Hematopoietic multipotent progenitor cell (in vitro differentiated cells): ENCODE measurements around the gene CFAP58. TPM values are rescaled to one million over a fixed set of nuclear protein-coding genes. Genes with fewer than 3 reads are reported as not detected.

Experiments used
- DNase-seq, 3 donors: peaks; one replicate each; pipeline ENCODE4 v3.0.0-alpha.2; 2011 to 2015; ENCODE audit warnings: low read depth in 2 of 3, low spot score in 2 of 3
- total RNA-seq: library from RNA; depleted of rRNA; stranded (reverse); fragments of >200 nt; gene quantifications from one replicate; pipeline ENCODE4 v1.2.3, GENCODE V29; 2012

The CFAP58 gene
- total RNA-seq, 1 donor: under 0.01 TPM

GRCh38 chr10:104472957-104473745, 119.5 kb downstream of the CFAP58 start:
- DNase-seq: peak in 2 of 3 donors; percentile 79 to 94

DNA sequence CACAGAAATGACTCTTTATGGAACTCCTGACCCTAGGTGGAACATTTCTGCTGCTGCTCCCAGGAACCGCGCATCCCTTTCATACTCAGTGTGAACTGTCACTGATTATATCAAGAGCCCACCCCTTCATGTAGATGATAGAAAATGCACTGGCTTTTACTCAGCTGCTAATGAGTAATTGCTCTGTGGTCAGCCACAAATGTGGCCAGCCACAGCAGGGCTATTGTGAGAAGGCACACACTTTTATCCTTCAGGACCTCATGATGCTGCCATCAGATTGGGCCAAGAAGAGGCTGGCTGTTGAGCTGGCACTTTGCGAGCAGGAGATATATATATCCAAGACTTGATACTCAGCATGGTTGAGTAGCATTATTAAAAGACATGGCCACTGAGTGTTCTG, 124.7 kb downstream of the CFAP58 start:
- no peak for DNase-seq

- no peak for DNase-seq
Observed at GRCh38 chr10:104479906-104480593, 126.4 kb downstream of the CFAP58 start.

DNA sequence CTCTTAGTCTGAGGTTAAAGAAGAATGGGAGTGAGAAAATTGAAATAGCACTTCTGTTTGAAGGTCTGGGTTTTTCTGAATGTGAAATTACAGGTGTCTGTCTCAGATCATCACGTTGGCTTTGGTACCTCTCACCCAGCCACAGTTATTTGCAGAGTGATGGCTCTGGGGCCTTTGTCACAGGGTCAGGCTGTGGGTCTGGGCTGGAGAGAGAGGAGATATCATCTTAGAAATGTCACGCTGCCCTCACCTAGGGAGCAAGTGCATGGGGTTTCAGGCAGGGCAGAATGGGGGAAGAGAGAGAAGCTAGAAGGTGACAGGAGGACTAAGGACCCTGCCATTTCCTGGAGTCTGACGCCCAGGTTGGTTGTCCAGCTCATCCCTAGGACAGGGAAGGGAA, 127.2 kb downstream of the CFAP58 start:
- DNase-seq: no peak

DNA sequence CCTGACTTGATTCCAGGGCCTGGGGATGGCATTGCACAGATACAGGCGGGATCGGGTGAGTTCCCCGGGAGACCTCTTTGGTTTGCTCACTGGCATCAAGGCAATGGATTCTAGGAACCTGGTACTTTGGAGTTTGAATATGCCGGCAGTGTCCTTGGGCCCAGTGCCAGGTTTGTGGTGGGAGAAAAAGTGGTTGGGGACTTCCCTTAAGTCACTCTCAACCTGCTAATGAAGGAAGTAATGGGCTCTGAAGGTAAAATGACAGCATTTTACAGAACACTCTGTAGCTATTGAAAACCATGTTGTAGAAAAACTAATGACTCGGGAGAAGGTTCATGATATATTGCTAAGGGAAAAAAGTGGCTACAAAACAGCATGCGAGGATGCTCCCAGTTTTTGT, 129.9 kb downstream of the CFAP58 start:
- DNase-seq: peak in 2 of 3 donors; percentile 70 to 88

- no peak for DNase-seq
Observed at GRCh38 chr10:104485632-104486031, 132.0 kb downstream of the CFAP58 start.

DNA sequence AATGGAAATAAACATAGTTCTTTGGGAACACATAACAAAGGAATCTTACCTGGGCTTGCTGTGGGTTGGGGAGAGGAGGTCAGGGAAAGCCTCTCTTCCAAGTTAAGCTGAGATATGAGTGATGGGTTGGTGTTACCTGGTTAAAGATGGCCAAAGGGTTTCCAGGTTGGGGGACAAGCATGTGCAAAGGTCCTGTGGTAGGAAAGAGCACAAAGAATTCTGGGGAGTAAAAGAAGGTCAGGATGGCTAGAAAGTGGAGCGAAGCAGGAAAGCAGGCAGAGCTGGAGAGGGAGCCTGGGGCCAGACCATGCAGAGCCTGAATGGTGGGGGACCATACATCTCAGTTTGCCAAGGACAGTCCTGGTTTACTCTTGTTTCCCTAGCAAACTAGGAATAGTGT, 133.2 kb downstream of the CFAP58 start:
- DNase-seq: no peak

DNA sequence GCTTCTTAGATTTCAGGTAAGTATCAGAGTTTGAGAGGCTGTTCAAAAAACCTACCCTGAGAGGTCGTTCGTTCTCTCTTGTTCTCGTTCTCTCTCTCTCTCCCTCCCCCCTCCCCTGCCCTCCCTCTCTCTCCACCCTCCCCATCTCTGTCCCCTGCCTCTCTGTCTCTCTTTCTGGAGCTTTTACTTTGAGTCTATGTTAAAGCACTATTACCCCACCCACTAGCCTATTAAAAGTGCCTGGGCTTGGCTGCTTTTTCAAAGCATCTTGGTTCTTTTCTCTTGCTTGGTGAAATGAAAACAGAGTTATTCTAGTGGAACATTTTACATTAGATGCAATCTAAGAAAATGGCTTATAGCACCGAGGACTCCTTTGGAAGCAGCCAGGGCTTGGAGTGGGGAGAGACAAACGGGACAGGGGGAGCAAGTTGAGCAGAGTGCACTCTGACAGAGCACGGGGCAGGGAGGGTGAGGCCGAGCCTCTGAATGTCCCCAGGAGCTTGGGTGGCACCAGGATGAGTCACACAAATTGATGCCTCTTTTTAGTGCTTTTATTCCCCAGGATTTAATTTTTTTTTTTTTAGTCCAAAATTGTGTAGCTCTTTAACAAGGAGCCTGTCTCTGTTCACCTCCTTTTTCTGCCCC, 134.3 kb downstream of the CFAP58 start:
- no peak for DNase-seq

GRCh38 chr10:104488439-104488832, 134.8 kb downstream of the CFAP58 start:
- DNase-seq: no peak

GRCh38 chr10:104492329-104492940, 138.8 kb downstream of the CFAP58 start:
- DNase-seq: no peak

DNA sequence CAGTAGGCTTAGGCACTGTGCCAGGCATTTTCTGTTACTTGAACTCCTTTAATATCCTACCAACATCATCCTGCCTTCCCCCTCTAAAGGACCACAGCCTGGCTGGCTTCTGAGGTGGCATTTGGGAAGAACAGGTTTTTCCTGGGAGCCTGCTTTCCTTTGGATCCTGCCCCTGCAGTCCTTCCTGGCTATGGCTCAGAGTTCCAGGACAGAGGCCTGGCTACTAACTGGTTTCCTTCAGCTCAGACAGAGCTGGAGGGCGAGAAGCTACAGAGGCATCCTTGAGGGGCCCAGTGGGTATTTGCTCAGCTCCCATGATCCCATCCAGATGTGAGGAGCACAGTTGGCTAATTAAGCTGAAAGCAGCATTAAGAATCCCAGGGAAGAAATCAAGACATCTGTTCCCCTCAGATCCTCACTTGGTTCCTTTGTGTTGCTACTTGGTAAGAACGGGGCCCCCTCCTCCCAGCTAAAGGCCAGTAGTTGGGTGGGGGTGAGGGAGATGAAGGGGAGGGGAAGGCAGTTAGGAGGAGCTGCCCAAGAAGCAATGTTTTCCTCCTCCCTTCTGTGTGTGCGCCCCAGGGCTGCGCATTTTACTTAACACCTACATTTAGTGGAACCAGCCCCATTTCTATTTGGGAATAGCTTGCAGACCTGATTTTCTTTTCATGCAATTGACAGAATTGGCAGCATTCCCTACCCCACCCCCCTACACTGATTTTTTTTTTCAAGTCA, 144.9 kb downstream of the CFAP58 start:
- no peak for DNase-seq

DNA sequence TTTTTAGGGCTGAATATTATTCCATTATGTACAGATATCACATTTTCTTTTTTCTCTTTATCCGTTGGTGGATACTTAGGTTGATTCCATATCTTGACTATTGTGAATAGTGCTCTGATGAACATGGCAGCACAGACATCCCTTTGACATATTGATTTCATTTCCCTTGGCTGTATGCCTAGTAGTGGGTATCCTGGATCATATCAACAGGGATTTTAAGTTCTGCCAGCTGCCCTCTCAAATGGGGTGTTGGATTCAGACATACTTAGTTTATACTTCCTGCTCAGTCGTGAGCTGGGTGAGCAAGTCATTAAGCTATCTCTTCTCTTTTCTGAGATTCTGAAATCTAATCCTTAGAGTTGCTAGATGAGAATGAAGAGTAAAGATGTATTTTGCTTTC, 147.8 kb downstream of the CFAP58 start:
- DNase-seq: no peak

- no peak for DNase-seq
Observed at GRCh38 chr10:104501864-104502579, 148.4 kb downstream of the CFAP58 start.

DNA sequence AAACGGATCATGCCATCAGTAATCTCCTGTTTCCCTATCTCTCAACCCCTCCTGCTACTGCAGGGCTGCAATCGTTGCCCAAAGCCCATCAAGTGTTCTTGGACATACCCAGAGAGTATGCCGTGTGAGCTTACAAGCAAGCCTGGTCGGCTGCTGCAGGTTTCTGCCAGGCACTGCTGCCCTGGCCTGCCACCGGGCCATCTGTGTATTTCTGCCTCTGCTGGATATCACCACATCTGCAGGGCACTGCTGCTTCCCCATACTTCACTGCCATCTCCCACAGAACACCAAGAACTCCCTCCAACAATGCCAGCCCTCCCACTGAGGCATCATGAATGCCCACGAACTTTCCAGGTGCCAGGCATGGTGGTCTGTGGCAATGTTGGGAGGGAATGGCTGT, 149.3 kb downstream of the CFAP58 start:
- no peak for DNase-seq

Other genes starting within 250 kb of the CFAP58 start
- gene SFR1, start 231.7 kb upstream of the CFAP58 start, total RNA-seq: 5.4 TPM
- gene CFAP43, start 121.5 kb upstream of the CFAP58 start, total RNA-seq: 0.54 TPM
- 42.5 TPM for gene GSTO1, start 98.9 kb upstream of the CFAP58 start, total RNA-seq
- gene GSTO2, start 84.6 kb upstream of the CFAP58 start, total RNA-seq: 5.7 TPM
- 10.8 TPM for gene ITPRIP, start 15.4 kb upstream of the CFAP58 start, total RNA-seq